ENCODE measurements around the gene KIF26A.
A peak's percentile ranks its signal among the peaks of the same experiment; 100 is the strongest.

Gene KIF26A

GRCh38 chr14:104135904-104136471, 2.4 kb upstream of the KIF26A start:
- DNase-seq (ENCODE audit: insufficient read length, low spot score) (no peak), FAIRE-seq (no peak)
- no peak for TF ChIP-seq POLR2A (IDR thresholded peaks at IDR 0.05; ENCODE audit: low read depth, low read length)

- no peak for FAIRE-seq
Observed at GRCh38 chr14:104136472-104137296, 1.7 kb upstream of the KIF26A start.

GRCh38 chr14:104137297-104138097, 890 bp upstream of the KIF26A start:
- TF ChIP-seq POLR2A (IDR thresholded peaks at IDR 0.05; ENCODE audit: low read depth, low read length) = no peak
- peak; percentile 91 for DNase-seq (ENCODE audit: insufficient read length, low spot score)
- no peak for FAIRE-seq

More at GRCh38 chr14:104136472-104137296, 1.7 kb upstream of the KIF26A start:
- no peak for TF ChIP-seq POLR2A (IDR thresholded peaks at IDR 0.05; ENCODE audit: low read depth, low read length)
- DNase-seq (ENCODE audit: insufficient read length, low spot score) = no peak

- no peak for FAIRE-seq
- TF ChIP-seq POLR2A (IDR thresholded peaks at IDR 0.05; ENCODE audit: low read depth, low read length) = no peak
Observed at GRCh38 chr14:104138718-104139459, 502 bp downstream of the KIF26A start.

GRCh38 chr14:104139460-104140212, 1.2 kb downstream of the KIF26A start:
- FAIRE-seq (no peak), DNase-seq (ENCODE audit: insufficient read length, low spot score) (no peak)
- TF ChIP-seq POLR2A (IDR thresholded peaks at IDR 0.05; ENCODE audit: low read depth, low read length) = no peak

More at GRCh38 chr14:104138718-104139459, 502 bp downstream of the KIF26A start:
- no peak for DNase-seq (ENCODE audit: insufficient read length, low spot score)

GRCh38 chr14:104140213-104140462, 1.8 kb downstream of the KIF26A start:
- DNase-seq (ENCODE audit: insufficient read length, low spot score) (no peak), FAIRE-seq (no peak)
- no peak for TF ChIP-seq POLR2A (IDR thresholded peaks at IDR 0.05; ENCODE audit: low read depth, low read length)

- FAIRE-seq (no peak), DNase-seq (ENCODE audit: insufficient read length, low spot score) (no peak)
Observed at GRCh38 chr14:104140463-104141331, 2.3 kb downstream of the KIF26A start.

GRCh38 chr14:104141621-104142091, 3.3 kb downstream of the KIF26A start:
- TF ChIP-seq POLR2A (IDR thresholded peaks at IDR 0.05; ENCODE audit: low read depth, low read length) = no peak
- DNase-seq (ENCODE audit: insufficient read length, low spot score) (no peak), FAIRE-seq (no peak)

More at GRCh38 chr14:104140463-104141331, 2.3 kb downstream of the KIF26A start:
- TF ChIP-seq POLR2A (IDR thresholded peaks at IDR 0.05; ENCODE audit: low read depth, low read length) = no peak

GRCh38 chr14:104142136-104142945, 4.0 kb downstream of the KIF26A start:
- TF ChIP-seq POLR2A (IDR thresholded peaks at IDR 0.05; ENCODE audit: low read depth, low read length) = no peak
- FAIRE-seq (no peak), DNase-seq (ENCODE audit: insufficient read length, low spot score) (no peak)

- DNase-seq (ENCODE audit: insufficient read length, low spot score) = no peak
- TF ChIP-seq POLR2A (IDR thresholded peaks at IDR 0.05; ENCODE audit: low read depth, low read length) = no peak
- FAIRE-seq = no peak
Observed at GRCh38 chr14:104142946-104143470, 4.6 kb downstream of the KIF26A start.

Data from H54 (cell line).